Stimulated activated CD8-positive, alpha-beta memory T cell treated with anti-CD3 and anti-CD28 coated beads, Interleukin-15, amount 100 ng/mL, for 24 hours (primary cell): Measurements from ENCODE around the gene GLMN.
"Not testable (repeated sequence)": the region's sequence is repeated elsewhere in the genome, so short reads cannot be mapped to it uniquely, and the experiment has no call there.

Experiments used
- DNase-seq: peaks from one replicate; pipeline ENCODE4 v3.0.0-alpha.2; 2020; ENCODE audit warnings: low read depth

GLMN gene

DNA sequence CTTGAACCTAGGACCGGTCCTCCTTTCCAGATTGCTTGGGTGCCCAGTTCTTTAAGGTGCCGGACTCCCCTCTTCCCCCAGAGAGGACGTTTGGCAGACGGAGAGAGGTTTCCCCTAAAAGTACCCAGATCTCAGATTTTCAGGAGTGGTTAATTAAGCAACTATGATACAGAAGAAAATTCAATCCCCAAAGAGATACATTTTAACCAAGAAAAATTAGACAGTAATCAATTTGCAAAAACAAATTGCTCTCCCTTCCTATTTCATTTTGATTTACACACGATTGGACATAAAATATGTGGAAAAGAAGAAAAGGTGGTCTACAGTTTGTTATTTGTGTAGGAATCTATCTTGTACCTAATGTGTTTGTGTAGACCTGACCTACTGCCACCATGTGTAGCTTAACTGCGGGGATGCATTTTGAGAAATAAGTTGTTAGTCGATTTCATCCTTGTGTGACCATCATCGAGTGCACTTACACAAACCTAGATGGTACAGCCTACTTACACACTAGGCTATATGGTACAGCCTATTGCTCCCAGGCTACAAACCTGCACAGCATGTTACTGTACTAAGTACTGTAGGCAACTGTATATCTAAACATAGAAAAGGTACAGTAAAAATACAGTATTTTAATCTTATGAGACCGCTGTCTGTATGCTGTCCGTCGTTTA is 827 bp upstream of the GLMN start:
- DNase-seq: no peak

- no peak for DNase-seq
These were observed 594 bp downstream of the GLMN start for GRCh38 chr1:92298213-92298572.

GRCh38 chr1:92291372-92291999 is 7.3 kb downstream of the GLMN start:
- DNase-seq: no peak

- not testable (repeated sequence) for DNase-seq
These were observed 17.4 kb downstream of the GLMN start for GRCh38 chr1:92281411-92281810.

DNA sequence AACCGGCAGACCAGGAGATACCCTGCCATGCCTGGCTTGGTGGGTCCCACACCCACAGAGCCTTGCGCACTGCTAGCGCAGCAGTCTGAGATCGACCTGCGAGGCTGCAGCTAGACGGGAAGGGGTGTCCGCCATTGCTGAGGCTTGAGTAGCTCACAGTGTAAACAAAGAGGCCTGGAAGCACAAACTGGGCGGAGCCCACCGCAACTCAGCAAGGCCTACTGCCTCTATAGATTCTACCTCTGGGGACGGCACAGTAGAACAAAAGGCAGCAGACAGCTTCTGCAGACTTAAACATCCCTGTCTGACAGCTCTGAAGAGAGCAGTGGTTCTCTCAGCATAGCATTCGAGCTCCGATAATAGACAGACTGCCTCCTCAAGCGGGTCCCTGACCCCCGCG is 19.0 kb downstream of the GLMN start:
- DNase-seq: not testable (repeated sequence)

DNA sequence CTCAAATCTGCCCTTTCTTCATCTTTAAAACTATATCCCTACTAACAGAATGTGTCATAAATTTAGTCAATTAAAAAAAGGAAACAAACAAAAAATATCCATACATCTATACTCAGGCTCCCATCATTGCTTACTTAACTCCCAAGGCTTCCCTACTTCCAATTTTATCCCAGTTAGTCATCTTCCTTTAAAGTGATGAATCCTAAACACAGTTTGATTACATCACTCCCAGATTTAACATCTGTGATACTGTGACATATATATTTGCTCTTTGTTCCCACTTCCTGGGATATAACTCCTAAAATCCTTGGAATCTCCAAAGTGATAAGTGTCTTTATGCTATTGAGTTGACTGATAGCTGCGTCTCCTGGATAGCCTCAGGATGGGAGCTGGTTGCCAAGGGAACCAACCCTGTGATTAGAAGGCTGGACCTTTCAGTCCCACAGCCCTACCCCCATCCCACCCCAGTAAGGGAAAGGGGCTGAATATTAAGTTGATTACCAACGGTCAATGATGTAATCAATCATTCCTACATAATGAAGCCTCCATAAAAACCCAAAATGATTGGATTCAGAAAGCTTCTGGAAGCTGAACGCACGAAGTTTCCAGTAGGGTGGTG is 21.6 kb downstream of the GLMN start:
- no peak for DNase-seq

DNA sequence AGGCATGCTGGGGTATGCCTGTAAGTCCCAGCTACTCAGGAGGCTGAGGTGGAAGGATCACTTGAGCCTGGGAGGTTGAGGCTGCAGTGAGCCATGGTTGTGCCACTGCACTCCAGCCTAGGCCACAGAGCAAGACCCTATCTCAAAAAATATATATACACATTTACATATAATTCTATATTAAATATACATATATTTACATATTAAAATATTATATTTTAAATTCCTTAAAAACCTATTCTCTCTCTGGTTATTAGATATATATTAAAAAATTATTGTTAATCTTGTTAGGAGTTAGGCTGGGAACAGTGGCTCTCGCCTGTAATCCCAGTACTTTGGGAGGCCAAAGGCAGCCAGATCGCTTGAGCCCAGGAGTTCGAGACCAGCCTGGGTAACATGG is 22.7 kb downstream of the GLMN start:
- DNase-seq: no peak

GRCh38 chr1:92274939-92275338 is 23.8 kb downstream of the GLMN start:
- no peak for DNase-seq

GRCh38 chr1:92273039-92273438 is 25.7 kb downstream of the GLMN start:
- DNase-seq: no peak

GRCh38 chr1:92262516-92262915 is 36.3 kb downstream of the GLMN start:
- no peak for DNase-seq

GRCh38 chr1:92259350-92259749 is 39.4 kb downstream of the GLMN start:
- no peak for DNase-seq

DNA sequence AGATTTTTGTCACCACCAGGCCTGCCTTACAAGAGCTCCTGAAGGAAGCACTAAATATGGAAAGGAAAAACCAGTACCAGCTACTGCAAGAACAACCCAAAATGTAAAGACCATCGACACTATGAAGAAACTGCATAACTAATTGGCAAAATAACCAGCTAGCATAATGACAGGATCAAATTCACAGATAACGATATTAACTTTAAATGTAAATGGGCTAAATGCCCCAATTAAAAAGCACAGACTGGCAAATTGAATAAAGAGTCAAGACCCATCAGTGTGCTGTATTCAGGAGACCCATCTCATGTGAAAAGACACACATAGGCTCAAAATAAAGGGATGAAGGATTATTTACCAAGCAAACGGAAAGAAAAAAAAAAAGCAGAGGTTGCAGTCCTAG is 44.1 kb downstream of the GLMN start:
- not testable (repeated sequence) for DNase-seq

GRCh38 chr1:92244376-92244775 is 54.4 kb downstream of the GLMN start:
- DNase-seq: no peak

DNA sequence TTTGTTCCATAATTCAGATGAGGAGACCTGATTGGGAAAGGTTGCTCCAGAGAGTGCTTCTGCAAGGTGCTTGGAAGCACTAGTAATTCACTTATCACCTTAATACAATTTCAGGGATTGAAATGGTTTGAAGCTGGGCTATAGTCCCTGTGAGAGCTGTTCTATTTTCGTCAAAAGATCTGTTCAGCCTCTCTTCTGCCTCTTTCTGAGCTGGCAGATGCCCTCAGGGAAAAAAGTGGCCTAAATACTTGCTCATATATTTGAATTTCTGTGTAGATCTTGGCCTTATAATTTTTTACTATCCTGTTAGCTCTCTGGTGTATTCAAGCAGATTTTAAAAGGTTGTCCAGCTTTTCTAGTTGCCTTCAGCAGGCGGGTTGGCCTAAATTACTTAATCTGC is 58.8 kb downstream of the GLMN start:
- DNase-seq: no peak

GRCh38 chr1:92230736-92231135 is 68.1 kb downstream of the GLMN start:
- no peak for DNase-seq

- DNase-seq: no peak
These were observed 70.4 kb downstream of the GLMN start for GRCh38 chr1:92228401-92228800.

- no peak for DNase-seq
These were observed 79.8 kb downstream of the GLMN start for GRCh38 chr1:92219028-92219427.

DNA sequence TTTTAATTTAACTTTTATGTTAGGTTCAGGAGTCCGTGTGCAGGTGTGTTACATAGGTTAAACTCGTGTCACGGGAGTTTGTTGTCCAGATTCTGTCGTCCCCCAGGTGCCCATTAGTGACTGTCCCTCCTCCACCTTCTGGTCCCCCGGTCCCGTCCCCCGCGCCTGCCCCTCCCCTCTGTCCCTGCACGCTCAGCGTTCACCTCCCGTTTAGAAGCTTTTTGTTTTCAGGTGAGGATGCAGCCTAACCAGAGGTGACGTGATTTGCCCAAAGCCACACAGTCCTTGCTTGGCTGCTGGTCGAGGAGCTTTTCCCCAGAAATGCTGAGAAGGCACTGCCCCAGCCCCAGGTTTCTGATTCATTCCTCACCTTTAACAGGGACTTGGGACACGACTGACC is 80.2 kb downstream of the GLMN start:
- DNase-seq: no peak

DNA sequence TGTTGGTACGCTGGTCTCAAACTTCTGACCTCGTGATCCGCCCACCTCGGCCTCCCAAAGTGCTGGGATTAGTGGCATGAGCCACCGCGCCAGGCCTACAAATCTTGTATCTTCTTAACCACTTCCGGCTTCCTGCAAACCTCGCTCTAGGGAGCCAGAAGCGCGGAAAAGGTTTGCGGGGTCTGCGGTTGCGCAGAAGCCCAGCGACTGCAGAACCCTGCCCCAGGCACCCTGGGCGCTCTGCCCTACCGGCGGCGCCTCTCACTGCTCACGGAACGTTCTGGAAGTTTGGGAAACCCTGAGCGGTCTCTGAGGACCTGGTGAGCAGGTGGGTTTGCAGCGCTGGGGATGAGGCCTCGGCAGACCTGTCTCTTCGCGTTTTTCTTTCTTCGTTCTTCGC is 81.1 kb downstream of the GLMN start, which contains the start of gene C1orf146:
C1orf146 (plus strand) TSS at position 195 of the 400 bp plus-strand sequence. CDS start 13,506 bp downstream, outside the sequence.
- DNase-seq: no peak

GRCh38 chr1:92211166-92211565 is 87.6 kb downstream of the GLMN start:
- no peak for DNase-seq

DNA sequence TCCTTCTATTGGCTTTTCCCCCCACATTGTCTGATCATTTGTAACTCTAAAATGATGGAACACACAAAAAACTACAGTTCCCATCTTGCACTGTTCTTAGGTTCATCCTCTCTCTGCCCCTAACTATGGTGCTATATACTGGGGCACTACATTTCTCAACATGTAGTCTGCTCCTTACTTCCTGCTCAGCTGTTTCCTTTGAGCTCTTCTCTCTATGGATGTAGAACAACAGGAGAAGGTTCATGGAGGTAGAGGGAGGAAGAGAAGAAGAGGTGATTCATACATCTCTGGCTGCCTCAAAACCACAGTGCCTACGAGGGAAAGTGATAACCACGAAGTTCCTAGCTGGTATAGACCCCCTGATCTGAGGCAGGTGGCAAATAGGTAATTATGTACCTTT is 88.1 kb downstream of the GLMN start:
- DNase-seq: no peak

DNA sequence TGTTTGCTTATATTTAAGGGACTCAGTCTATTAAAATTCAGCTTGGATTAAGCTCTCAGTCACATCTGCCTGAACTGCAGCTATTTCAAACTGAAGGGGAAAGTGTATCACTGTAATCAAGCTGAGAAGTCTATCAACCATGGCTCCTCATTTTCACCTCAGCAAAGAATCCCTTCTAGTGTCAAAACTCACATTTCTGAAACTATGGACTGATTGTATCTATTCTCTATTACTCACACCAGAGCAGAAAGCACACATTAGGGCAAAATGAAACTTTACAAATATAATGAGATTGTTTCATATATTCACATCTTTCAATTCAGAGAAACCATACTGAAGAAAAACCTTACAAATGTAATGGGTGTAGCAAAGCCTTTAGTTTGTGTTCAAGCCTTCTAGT is 95.7 kb downstream of the GLMN start:
- DNase-seq: no peak

- DNase-seq: no peak
These were observed 96.8 kb downstream of the GLMN start for GRCh38 chr1:92201973-92202372.
